Measurements from ENCODE around the gene MYO9A. TPM values are rescaled to one million over a fixed set of nuclear protein-coding genes. Genes with fewer than 3 reads are reported as not detected.

Gene MYO9A
- total RNA-seq, 1 experiment from 2014 or later: 23.0 TPM

- H2AFZ ChIP-seq (ENCODE audit: low read depth, low read length, poor library complexity, severe bottlenecking): no peak overlapping the region
- no peaks in the 10 kb centered on the region for H4K20me1 ChIP-seq (ENCODE audit: insufficient read depth)
- intact Hi-C loops (cut with micrococcal nuclease): no loop called here
- no peak overlapping the region for H3K27ac ChIP-seq (ENCODE audit: low read depth, low read length)
- no peaks in the 10 kb centered on the region for H3K4me1 ChIP-seq (ENCODE audit: control insufficient read depth in 1 of 2, insufficient read depth in 2 of 2, low read length in 2 of 2)
- H3K9me3 ChIP-seq (ENCODE audit: control insufficient read depth in 1 of 2, insufficient read depth in 1 of 2, low read depth in 1 of 2, low read length in 2 of 2): no peaks in the 10 kb centered on the region
- CTCF ChIA-PET: no interaction called here
- no peaks in the 10 kb centered on the region for H3K9me2 ChIP-seq (ENCODE audit: insufficient read depth)
- no TSS peak for BruUV-seq (replicated peaks)
- no peaks in the 10 kb centered on the region for H3K36me3 ChIP-seq (ENCODE audit: control insufficient read depth in 1 of 2, insufficient read depth in 2 of 2, low read length in 2 of 2)
- POLR2A ChIA-PET: no interaction called here
- no peak for TF ChIP-seq SP1 (IDR thresholded peaks at IDR 0.05; ENCODE audit: low read depth)
- no peak for TF ChIP-seq RAD21 (IDR thresholded peaks at IDR 0.05; ENCODE audit: low read depth)
- TF ChIP-seq ZBTB33 (IDR thresholded peaks at IDR 0.05; ENCODE audit: extremely low read depth, insufficient replicate concordance, low read length): no peak
- no peak for TF ChIP-seq ELF1 (IDR thresholded peaks at IDR 0.05; ENCODE audit: borderline replicate concordance, low read depth)
- TF ChIP-seq EZH2phosphoT487 (IDR thresholded peaks at IDR 0.05; ENCODE audit: borderline replicate concordance): no peak
- TF ChIP-seq EGR1 (IDR thresholded peaks at IDR 0.05; ENCODE audit: low read depth): no peak
- TF ChIP-seq TCF7L2 (IDR thresholded peaks at IDR 0.05; ENCODE audit: borderline replicate concordance, extremely low read depth, insufficient read depth, insufficient read length): no peak
- no peak for TF ChIP-seq CEBPB (IDR thresholded peaks at IDR 0.05; ENCODE audit: low read depth)
- TF ChIP-seq, protein P1, sequence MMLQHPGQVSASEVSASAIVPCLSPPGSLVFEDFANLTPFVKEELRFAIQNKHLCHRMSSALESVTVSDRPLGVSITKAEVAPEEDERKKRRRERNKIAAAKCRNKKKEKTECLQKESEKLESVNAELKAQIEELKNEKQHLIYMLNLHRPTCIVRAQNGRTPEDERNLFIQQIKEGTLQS (IDR thresholded peaks at IDR 0.05): no peak
- RAD21 ChIA-PET (ENCODE audit: low non-redundant PET in 1 of 2, low total read pairs in 2 of 2, uncharacterized antibody in 2 of 2, unreplicated experiment in 2 of 2): no interaction called here
- no peak overlapping the region for H3K9ac ChIP-seq (ENCODE audit: low read length)
- 0 out of 2 replicates have a peak, but pooled peaks cover 8% of the 10 kb centered on the region for H3K79me2 ChIP-seq (ENCODE audit: insufficient read depth, low read length)
- ATAC-seq (no peak), DNase-seq (ENCODE audit: low read depth, low spot score) (no peak)
- H3K4me2 ChIP-seq (ENCODE audit: low read length): no peak overlapping the region
- H3K27me3 ChIP-seq (ENCODE audit: insufficient read depth, low read length): no peaks in the 10 kb centered on the region
- H3K4me3 ChIP-seq (replicated peaks in 1 of 2; ENCODE audit: low read depth in 1 of 2, low read length in 2 of 2): no peak overlapping the region
Measured at GRCh38 chr15:72062319-72062718, 55.6 kb downstream of the MYO9A start.
